HG02623 (cell line): Measurements from ENCODE around the gene HSBP1L1.
A peak's percentile ranks its signal among the peaks of the same experiment; 100 is the strongest.
"Not testable (repeated sequence)": the region's sequence is repeated elsewhere in the genome, so short reads cannot be mapped to it uniquely, and the experiment has no call there.

Experiments used
- ATAC-seq: cut with Tn5 transposase; IDR thresholded peaks from one replicate; pipeline ENCODE4 v1.9.1; 2021; ENCODE audit warnings: moderate library complexity; ENCODE audit not compliant: unreplicated experiment

HSBP1L1 gene

GRCh38 chr18:79983253-79983652 lies 18.8 kb downstream of the HSBP1L1 start:
- no peak for ATAC-seq

- ATAC-seq, result no peak
These were observed 19.4 kb downstream of the HSBP1L1 start for GRCh38 chr18:79983793-79984192.

- no peak for ATAC-seq
These were observed 20.7 kb downstream of the HSBP1L1 start for GRCh38 chr18:79985172-79985571.

- ATAC-seq, result no peak
These were observed 22.3 kb downstream of the HSBP1L1 start for GRCh38 chr18:79986726-79987125.

- ATAC-seq, result no peak
These were observed 23.1 kb downstream of the HSBP1L1 start for GRCh38 chr18:79987566-79987965.

GRCh38 chr18:79988071-79988450 lies 23.6 kb downstream of the HSBP1L1 start:
- peak; percentile 62 for ATAC-seq

GRCh38 chr18:79988451-79989194 lies 24.2 kb downstream of the HSBP1L1 start, which contains the start of gene TXNL4A:
Gene TXNL4A, minus strand, starts transcription at chr18:79988563. Its CDS starts 171 bp downstream, at chr18:79988392.
- peak; percentile 97 for ATAC-seq

- no peak for ATAC-seq
These were observed 24.7 kb downstream of the HSBP1L1 start for GRCh38 chr18:79989195-79989497.

GRCh38 chr18:79991494-79991893 lies 27.1 kb downstream of the HSBP1L1 start:
- ATAC-seq, result no peak

- ATAC-seq, result not testable (repeated sequence)
These were observed 35.3 kb downstream of the HSBP1L1 start for GRCh38 chr18:79999701-80000100.

- no peak for ATAC-seq
These were observed 36.4 kb downstream of the HSBP1L1 start for GRCh38 chr18:80000877-80001276.

GRCh38 chr18:80002468-80002867 lies 38.0 kb downstream of the HSBP1L1 start:
- ATAC-seq, result no peak

- ATAC-seq, result no peak
These were observed 40.3 kb downstream of the HSBP1L1 start for GRCh38 chr18:80004600-80005342.

GRCh38 chr18:80006724-80007123 lies 42.3 kb downstream of the HSBP1L1 start:
- ATAC-seq, result no peak

GRCh38 chr18:80009661-80010550 lies 45.5 kb downstream of the HSBP1L1 start:
- no peak for ATAC-seq

GRCh38 chr18:80010551-80010906 lies 46.1 kb downstream of the HSBP1L1 start:
- ATAC-seq, result no peak

- not testable (repeated sequence) for ATAC-seq
These were observed 47.2 kb downstream of the HSBP1L1 start for GRCh38 chr18:80011496-80012137.

GRCh38 chr18:80012714-80013113 lies 48.3 kb downstream of the HSBP1L1 start:
- ATAC-seq, result no peak
